Muscle of leg (tissue), 11 donors: ENCODE data around the gene SUMO3. TPM values are rescaled to one million over a fixed set of nuclear protein-coding genes. Genes with fewer than 3 reads are reported as not detected.
A peak's percentile ranks its signal among the peaks of the same experiment; 100 is the strongest.
"Not testable (repeated sequence)": the region's sequence is repeated elsewhere in the genome, so short reads cannot be mapped to it uniquely, and the experiment has no call there.

Experiments
- DNase-seq: peaks from one replicate; pipeline ENCODE4 v3.0.0; 2013
- H3K27ac ChIP-seq: one replicate; pipeline ENCODE4 v1.5.1; 2013; ENCODE audit warnings: mild to moderate bottlenecking, low read length, control low read depth
- H3K27me3 ChIP-seq: one replicate; pipeline ENCODE4 v1.6.1; 2013; ENCODE audit warnings: low read length; ENCODE audit not compliant: control insufficient read depth, insufficient read depth
- H3K36me3 ChIP-seq: one replicate; pipeline ENCODE4 v1.6.1; 2013; ENCODE audit warnings: low read length; ENCODE audit not compliant: control insufficient read depth, insufficient read depth
- H3K4me1 ChIP-seq: one replicate; pipeline ENCODE4 v1.6.1; 2013; ENCODE audit warnings: low read length; ENCODE audit not compliant: control insufficient read depth, insufficient read depth
- H3K4me3 ChIP-seq: one replicate; pipeline ENCODE4 v1.5.1; 2013; ENCODE audit warnings: low read length, control low read depth
- H3K9me3 ChIP-seq: replicated peaks from 2 replicates; pipeline ENCODE4 v1.6.1; 2013; ENCODE audit warnings: low read depth, low read length; ENCODE audit not compliant: control insufficient read depth
- WGBS: methylation state at CpG from one replicate; pipeline ENCODE4 v1.1.5; 2013; ENCODE audit warnings: missing lambda C conversion rate; ENCODE audit not compliant: insufficient coverage; 5-methylcytosine and 5-hydroxymethylcytosine counted together
- polyA plus RNA-seq, 8 donors: library from polyadenylated mRNA; unstranded; fragments of 120-200 nt; gene quantifications; one replicate each; pipeline versions ENCODE4 v1.2.1 to v1.2.3, GENCODE V29; 2013; ENCODE audit warnings: inconsistent platforms in 1 of 8, low replicate concordance in 1 of 8; ENCODE audit not compliant: insufficient read length in 8 of 8, insufficient read depth in 1 of 8
- total RNA-seq: library from RNA; stranded (reverse); fragments of 120-200 nt; gene quantifications from one replicate; pipeline ENCODE4 v1.2.4, GENCODE V29; 2013

SUMO3 gene
- total and polyA plus RNA-seq, 9 donors, result 51.7 to 82.5 (median 72.0) TPM

DNA sequence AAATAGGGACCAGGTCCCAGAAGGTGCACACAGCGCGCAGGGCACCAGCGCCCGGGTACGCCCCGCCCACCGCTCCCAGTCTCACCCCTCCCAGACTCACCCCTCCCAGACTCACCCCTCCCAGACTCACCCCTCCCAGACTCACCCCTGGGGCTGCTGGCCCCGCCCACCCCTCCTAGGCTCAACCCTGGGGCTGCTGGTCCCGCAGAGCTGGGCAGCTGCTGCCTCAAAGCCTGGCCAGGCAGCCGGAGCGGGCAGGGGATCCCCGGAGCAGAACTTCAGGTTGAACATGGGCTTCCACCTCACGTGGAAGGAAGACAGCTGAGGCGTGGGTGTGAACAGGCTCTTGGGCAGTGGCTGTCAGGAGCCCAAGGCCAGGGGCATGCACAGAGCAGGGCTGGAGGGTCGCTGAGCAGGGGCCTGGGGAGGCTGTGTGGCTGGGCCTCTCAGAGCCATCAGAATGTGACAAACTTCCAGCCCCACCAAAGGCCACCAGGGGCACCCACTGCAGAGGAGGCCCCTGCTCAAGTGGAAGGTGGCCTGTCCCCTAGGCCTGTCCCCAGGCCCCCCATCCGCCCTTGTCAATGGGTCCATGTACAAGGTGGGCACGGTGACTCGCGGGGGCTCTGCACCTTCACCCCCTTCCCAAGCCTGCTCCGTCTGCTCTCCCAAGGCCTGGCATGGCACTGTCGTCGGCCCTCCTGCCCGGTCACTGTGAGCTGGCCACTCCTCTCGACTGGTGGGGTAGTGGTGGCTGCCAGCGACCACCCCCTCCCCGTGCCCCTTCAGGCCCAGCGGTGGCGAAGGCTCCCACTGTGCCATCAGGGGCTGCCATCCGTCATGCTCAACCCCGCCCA, 20.4 kb upstream of the SUMO3 start:
- WGBS, result 72% methylated on average over 19 of the region's 30 CpGs
- DNase-seq, result peak; percentile 26
- H3K27me3 ChIP-seq, result peaks cover 10% of the 10 kb centered on the region

DNA sequence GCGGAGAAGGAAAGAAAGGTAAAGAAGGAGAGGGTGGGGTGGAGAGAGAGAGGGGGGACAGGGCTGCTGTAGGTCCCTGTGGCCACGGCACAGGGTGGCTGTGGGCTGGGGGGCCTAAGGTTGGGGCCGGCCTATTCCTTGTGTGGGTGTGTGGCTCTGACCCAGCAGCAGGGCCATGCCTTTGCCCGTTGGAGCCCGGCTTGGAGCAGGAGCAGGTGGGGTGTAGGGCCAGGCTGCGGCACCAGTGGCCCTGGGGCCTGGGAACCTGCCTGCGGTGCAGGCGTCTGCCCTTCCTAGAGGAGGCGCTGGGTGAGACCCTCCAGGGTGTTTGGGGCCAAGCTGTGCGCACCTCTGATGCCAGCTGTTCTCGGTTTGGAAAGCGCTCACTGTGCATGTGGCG, 19.7 kb upstream of the SUMO3 start:
- Histone ChIP-seq H3K4me3 (no peak overlapping the region), H3K36me3 (no peaks in the 10 kb centered on the region), H3K27me3 (peaks cover 4% of the 10 kb centered on the region), H3K27ac (no peak overlapping the region), H3K9me3 (no peaks in the 10 kb centered on the region), H3K4me1 (peaks cover 25% of the 10 kb centered on the region)
- DNase-seq, result no peak
- WGBS, result 83% methylated on average over 10 of the region's 13 CpGs

More for the DNA sequence above, 20.4 kb upstream of the SUMO3 start:
- H3K9me3 ChIP-seq, result no peaks in the 10 kb centered on the region
- H3K27ac ChIP-seq, result no peak overlapping the region
- H3K4me3 ChIP-seq, result no peak overlapping the region
- H3K4me1 ChIP-seq, result peaks cover 25% of the 10 kb centered on the region
- no peaks in the 10 kb centered on the region for H3K36me3 ChIP-seq

DNA sequence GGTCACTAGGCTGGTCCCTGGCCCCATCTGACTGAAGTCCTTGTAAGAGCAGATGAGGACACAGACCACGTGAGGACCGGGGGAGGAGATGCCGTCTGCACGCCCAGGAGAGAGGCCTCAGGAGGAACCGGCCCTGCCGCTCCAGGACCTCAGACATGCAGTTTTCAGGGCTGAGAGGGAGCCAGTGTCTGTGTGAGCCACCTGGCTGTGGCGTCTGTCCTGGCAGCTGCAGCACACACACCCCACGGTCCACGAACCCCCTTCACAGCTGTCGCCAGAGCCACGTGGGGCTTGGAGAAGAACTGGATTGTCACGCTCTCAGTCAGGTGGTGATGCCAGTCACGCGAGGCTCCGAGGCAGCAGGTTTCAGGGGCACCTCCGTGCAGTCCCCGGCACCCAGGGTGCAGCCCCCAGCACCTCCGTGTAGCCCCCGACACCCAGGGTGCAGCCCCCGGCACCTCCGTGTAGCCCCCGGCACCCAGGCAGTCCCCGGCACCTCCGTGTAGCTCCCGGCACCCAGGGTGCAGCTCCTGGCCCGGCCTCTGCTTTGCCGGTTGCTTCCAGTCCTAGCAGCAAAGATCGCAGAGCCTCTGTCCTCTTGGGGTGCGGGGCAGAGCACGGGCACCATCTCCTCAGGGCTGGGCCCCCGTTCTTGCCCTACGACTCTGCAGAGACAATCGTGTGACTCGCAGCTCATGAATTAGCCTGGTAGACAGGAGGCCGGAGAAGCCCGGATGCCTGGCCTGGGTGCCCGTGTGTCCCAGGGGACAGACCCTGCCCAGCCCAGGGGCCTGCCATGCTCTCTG, 19.0 kb upstream of the SUMO3 start:
- H3K4me1 ChIP-seq, result peaks cover 25% of the 10 kb centered on the region
- 66% methylated on average over 34 of the region's 37 CpGs for WGBS
- peak; percentile 67 for DNase-seq
- no peaks in the 10 kb centered on the region for H3K36me3 ChIP-seq
- H3K27ac ChIP-seq, result no peak overlapping the region
- H3K27me3 ChIP-seq, result peaks cover 4% of the 10 kb centered on the region
- H3K4me3 ChIP-seq, result no peak overlapping the region
- no peaks in the 10 kb centered on the region for H3K9me3 ChIP-seq

DNA sequence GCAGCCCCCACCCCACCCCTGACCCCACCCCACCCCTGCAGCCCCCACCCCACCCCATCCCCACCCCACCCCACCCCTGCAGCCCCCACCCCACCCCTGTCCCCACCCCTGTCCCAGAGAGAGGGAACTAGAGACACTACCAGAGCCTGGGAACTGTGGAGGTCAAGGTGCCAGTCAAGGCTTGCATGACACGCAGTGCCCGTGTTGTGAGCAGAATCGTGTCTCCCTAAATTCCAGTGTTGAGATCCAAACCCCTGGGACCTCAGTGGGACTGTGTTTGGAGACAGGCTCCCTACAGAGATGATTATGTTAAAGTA, 18.4 kb upstream of the SUMO3 start:
- WGBS, result 60% methylated on average over 3 of the region's 3 CpGs
- no peaks in the 10 kb centered on the region for H3K9me3 ChIP-seq
- H3K27ac ChIP-seq, result no peak overlapping the region
- H3K4me3 ChIP-seq, result no peak overlapping the region
- peaks cover 25% of the 10 kb centered on the region for H3K4me1 ChIP-seq
- peaks cover 3% of the 10 kb centered on the region for H3K27me3 ChIP-seq
- no peak for DNase-seq
- H3K36me3 ChIP-seq, result no peaks in the 10 kb centered on the region

DNA sequence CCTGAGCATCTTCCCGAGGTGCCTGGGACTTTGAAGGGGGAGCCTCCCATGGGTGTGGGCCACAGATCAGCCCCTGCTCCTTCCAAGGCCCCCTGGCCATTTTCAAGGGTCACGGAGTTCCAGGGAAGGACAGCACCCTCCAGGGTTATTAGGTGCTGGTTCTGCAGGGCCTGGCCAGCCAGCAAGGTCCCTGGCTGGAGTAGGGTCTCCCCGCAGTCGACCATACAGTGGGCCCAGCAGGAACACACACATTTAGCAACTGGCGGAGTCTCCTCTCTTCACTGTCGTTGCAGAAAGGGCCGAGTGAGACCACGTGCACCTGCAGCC, 17.7 kb upstream of the SUMO3 start:
- 79% methylated on average over 3 of the region's 8 CpGs for WGBS

DNA sequence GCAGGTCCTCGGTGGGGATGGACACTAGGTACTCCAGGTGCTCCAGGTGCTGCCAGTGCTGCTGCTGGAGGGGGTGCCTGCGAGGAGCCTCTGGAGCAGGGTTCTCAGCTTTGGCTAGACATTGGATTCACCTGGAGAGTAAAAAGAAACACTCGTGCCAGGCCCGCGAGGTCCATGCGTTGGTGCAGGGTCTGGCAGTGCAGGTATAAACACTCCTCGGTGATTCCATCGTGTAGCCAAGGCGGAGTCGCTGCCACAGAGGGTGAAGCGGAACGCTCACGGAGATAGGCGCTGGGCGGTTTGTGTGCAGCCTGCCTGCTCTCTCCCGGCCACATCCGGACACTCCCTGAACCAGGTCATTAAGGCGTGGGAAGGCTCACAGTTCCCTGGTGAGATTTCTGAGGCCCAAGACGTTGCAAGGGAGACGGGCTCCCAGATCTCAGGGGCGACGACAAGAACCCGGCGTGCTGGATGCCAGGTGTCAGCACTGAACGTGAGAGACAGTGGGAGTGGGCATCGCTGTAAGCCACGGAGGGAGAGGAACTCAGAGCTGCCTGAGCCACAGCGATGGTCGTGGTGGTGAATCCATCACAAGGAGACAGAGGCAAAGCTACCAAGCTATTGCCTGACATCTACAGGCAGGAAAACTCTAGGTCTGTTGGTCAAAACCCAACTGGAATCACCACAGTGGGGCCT, 17.2 kb upstream of the SUMO3 start:
- peaks cover 25% of the 10 kb centered on the region for H3K4me1 ChIP-seq
- no peak for DNase-seq
- no peaks in the 10 kb centered on the region for H3K27me3 ChIP-seq
- H3K27ac ChIP-seq, result no peak overlapping the region
- H3K36me3 ChIP-seq, result no peaks in the 10 kb centered on the region
- H3K4me3 ChIP-seq, result no peak overlapping the region
- H3K9me3 ChIP-seq, result no peaks in the 10 kb centered on the region
- 84% methylated on average over 29 of the region's 29 CpGs for WGBS

More for the DNA sequence above, 17.7 kb upstream of the SUMO3 start:
- Histone ChIP-seq H3K4me1 (peaks cover 25% of the 10 kb centered on the region), H3K27ac (no peak overlapping the region), H3K36me3 (no peaks in the 10 kb centered on the region), H3K27me3 (no peaks in the 10 kb centered on the region), H3K4me3 (no peak overlapping the region), H3K9me3 (no peaks in the 10 kb centered on the region)
- no peak for DNase-seq

DNA sequence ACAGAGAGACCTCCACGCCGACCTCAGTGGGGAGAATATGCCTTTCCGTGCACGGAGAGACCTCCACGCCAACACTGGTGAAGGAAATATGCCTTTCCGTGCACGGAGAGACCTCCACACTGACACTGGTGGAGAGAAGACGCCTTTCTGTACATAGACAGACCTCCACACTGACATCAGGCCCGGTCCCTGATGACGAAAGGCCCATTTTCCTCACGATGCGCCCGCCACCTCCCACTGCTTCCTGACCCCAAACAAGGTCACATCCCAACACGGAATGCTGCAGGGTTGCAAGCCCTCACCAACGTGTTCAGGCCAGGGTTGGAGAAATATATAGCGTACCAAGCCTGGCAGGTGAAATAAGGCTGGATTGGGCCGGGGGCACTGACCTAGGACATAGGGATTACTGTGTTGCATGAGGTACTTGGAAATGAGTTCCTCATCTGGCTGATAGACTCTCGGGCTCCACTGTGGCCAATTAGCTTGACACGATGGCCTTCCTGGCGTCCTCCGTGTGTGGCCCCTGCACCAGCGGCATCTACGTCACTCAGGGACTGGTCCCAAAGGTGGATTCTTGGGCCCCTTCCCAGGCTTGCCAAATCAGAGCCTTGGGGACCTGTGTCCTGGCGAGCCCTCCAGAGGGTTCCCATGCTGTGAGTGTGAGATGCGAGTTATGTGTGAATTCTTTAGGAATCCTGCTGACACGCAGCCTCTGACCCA, 16.5 kb upstream of the SUMO3 start:
- no peak overlapping the region for H3K27ac ChIP-seq
- H3K4me3 ChIP-seq, result no peak overlapping the region
- peaks cover 25% of the 10 kb centered on the region for H3K4me1 ChIP-seq
- no peaks in the 10 kb centered on the region for H3K9me3 ChIP-seq
- DNase-seq, result no peak
- WGBS, result 73% methylated on average over 24 of the region's 26 CpGs
- no peaks in the 10 kb centered on the region for H3K36me3 ChIP-seq
- H3K27me3 ChIP-seq, result no peaks in the 10 kb centered on the region

DNA sequence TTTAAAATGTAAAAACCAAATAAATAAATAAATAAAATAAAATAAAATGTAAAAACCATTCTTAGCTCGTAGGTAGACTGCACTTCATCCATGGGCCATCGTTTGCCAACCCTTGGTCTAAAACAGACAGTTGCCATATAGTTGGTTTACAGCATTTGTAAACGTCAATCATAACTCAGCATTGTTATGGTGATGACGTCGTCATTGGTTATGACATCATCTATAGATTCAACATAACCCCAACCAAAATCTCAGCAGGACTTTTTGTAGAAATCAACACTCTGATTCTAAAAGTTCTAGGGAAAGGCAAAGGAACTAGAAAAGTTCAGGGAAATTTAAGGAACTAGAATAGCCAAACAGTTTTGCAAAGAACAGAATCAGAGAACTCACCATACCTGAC, 15.8 kb upstream of the SUMO3 start:
- WGBS, result no CpG with 5 or more reads among the region's 5 CpGs
- no peak for DNase-seq
- H3K4me1 ChIP-seq, result peaks cover 25% of the 10 kb centered on the region
- peaks cover 3% of the 10 kb centered on the region for H3K9me3 ChIP-seq
- no peak overlapping the region for H3K4me3 ChIP-seq
- no peak overlapping the region for H3K27ac ChIP-seq
- no peaks in the 10 kb centered on the region for H3K27me3 ChIP-seq
- no peaks in the 10 kb centered on the region for H3K36me3 ChIP-seq

DNA sequence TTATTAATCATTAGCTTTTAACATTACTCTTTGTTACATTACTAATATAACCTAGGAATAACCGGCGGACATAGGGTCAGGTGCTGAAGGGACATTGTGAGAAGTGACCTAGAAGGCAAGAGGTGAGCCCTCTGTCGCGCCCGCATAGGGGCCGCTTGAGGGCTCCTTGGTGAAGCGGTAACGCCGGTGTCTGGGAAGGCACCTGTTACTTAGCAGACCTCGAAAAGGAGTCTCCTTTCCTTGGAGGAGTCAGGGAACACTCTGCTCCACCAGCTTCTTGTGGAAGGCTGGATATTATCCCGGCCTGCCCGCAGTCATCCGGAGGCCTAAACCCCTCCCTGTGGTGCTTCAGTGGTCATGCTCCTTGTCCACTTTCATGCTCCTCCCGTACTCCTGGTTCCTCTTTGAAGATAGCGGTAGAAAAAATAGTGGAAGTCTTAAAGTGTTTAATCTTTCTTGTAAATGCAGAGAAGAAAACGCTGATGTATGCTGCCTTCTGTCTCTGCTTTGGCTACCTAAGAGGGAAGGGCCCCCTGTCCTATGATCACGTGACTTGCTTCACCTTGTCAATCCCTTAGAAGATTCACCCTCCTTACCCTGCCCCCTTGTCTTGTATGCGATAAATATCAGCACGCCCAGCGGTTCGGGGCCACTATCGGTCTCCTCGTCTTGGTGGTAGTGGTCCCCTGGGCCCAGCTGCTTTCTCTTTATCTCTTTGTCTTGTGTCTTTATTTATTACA, 14.8 kb upstream of the SUMO3 start:
- H3K36me3 ChIP-seq, H3K4me3 ChIP-seq, H3K27me3 ChIP-seq, DNase-seq, H3K27ac ChIP-seq: not testable (repeated sequence)
- Histone ChIP-seq H3K4me1 (peaks cover 17% of the 10 kb centered on the region), H3K9me3 (peaks cover 11% of the 10 kb centered on the region)
- WGBS, result 94% methylated on average over 11 of the region's 23 CpGs
